SK-N-SH (cell line): Measurements from ENCODE around the gene STUB1. TPM values are rescaled to one million over a fixed set of nuclear protein-coding genes. Genes with fewer than 3 reads are reported as not detected.

ENCODE experiments used
- CTCF ChIA-PET: fragments of 300-600, 350-600 bp; formaldehyde crosslinking; extraction: SDS; loops from one replicate; lab custom pipeline; 2021; lab: Yijun Ruan, JAX
- POLR2A ChIA-PET: fragments of 350-600 bp; sonication (Branson Sonifier 250); formaldehyde crosslinking; extraction: SDS; loops from one replicate; lab custom pipeline; 2020; ENCODE audit warnings: antibody characterized with exemption, inconsistent platforms; lab: Yijun Ruan, JAX
- DNase-seq: peaks from one replicate; pipeline ENCODE4 v3.0.0; 2012
- H2AFZ ChIP-seq: fragments of 200-600 bp; sonication (generic); 2 replicates; pipeline ENCODE4 v1.8.1; 2016; ENCODE audit warnings: antibody characterized with exemption, mild to moderate bottlenecking, low read depth
- H3F3A ChIP-seq: fragments of 200-600 bp; sonication (generic); replicated peaks from 2 replicates; pipeline ENCODE3; 2016; ENCODE audit warnings: antibody characterized with exemption, mild to moderate bottlenecking; ENCODE audit not compliant: insufficient read depth
- H3K27ac ChIP-seq, 2 experiments: fragments of 200-500 bp in 1 of 2; fragments of 200-600 bp in 1 of 2; sonication (Bioruptor generic) in 1 of 2; sonication (generic), shearing (Covaris generic) in 1 of 2; 2 replicates each; pipeline versions ENCODE4 v1.5.1 to v1.6.1; 2014 to 2016; ENCODE audit warnings: low read depth in 2 of 2, inconsistent platforms in 1 of 2, low read length in 1 of 2, mild to moderate bottlenecking in 1 of 2, mixed read lengths in 1 of 2
- H3K27me3 ChIP-seq: fragments of 200-600 bp; sonication (generic), shearing (Covaris generic); 2 replicates; pipeline ENCODE4 v1.6.1; 2016; ENCODE audit warnings: mixed run types; ENCODE audit not compliant: insufficient read depth
- H3K36me3 ChIP-seq, 2 experiments: fragments of 200-500 bp in 1 of 2; fragments of 200-600 bp in 1 of 2; sonication (Bioruptor generic) in 1 of 2; sonication (generic) in 1 of 2; replicated peaks in 1 of 2; 2 replicates each; pipeline versions ENCODE3 to v1.5.1; 2014 to 2016; ENCODE audit warnings: low read length in 1 of 2, mild to moderate bottlenecking in 1 of 2; ENCODE audit not compliant: insufficient read depth in 2 of 2, control insufficient read depth in 1 of 2
- H3K4me1 ChIP-seq, 2 experiments: fragments of 200-500 bp in 1 of 2; fragments of 200-600 bp in 1 of 2; sonication (Bioruptor generic) in 1 of 2; sonication (generic), shearing (Covaris generic) in 1 of 2; 2 replicates each; pipeline versions ENCODE4 v1.5.1 to v1.6.1; 2014 to 2016; ENCODE audit warnings: low read depth in 1 of 2, low read length in 1 of 2, mixed run types in 1 of 2; ENCODE audit not compliant: insufficient read depth in 2 of 2, control insufficient read depth in 1 of 2
- H3K4me2 ChIP-seq: fragments of 200-600 bp; sonication (generic), shearing (Covaris generic); 2 replicates; pipeline ENCODE4 v1.6.1; 2017; ENCODE audit warnings: mixed run types
- H3K4me3 ChIP-seq, 2 experiments: fragments of 200-500 bp in 1 of 2; fragments of 200-600 bp in 1 of 2; sonication (Bioruptor generic) in 1 of 2; sonication (generic), shearing (Covaris generic) in 1 of 2; 2 replicates each; pipeline versions ENCODE4 v1.5.1 to v1.8.1; 2014 to 2016; ENCODE audit warnings: low read depth in 2 of 2, inconsistent platforms in 1 of 2, low read length in 1 of 2, mild to moderate bottlenecking in 1 of 2, mixed read lengths in 1 of 2, moderate library complexity in 1 of 2
- H3K79me2 ChIP-seq: fragments of 200-600 bp; sonication (generic); 2 replicates; pipeline ENCODE4 v1.8.1; 2017; ENCODE audit warnings: mild to moderate bottlenecking; ENCODE audit not compliant: insufficient read depth
- H3K9ac ChIP-seq: fragments of 200-600 bp; sonication (generic); 2 replicates; pipeline ENCODE4 v1.6.1; 2017; ENCODE audit warnings: mixed run types
- H3K9me2 ChIP-seq: fragments of 200-600 bp; sonication (generic); 2 replicates; pipeline ENCODE4 v1.6.1; 2017; ENCODE audit warnings: mixed run types
- H3K9me3 ChIP-seq: fragments of 200-600 bp; sonication (generic); 2 replicates; pipeline ENCODE4 v1.6.1; 2017; ENCODE audit warnings: mixed run types, mild to moderate bottlenecking, moderate library complexity
- H4K20me1 ChIP-seq: fragments of 200-600 bp; sonication (generic); 2 replicates; pipeline ENCODE4 v1.6.1; 2017; ENCODE audit warnings: mild to moderate bottlenecking, mixed run types; ENCODE audit not compliant: insufficient read depth
- CHD2 ChIP-seq: fragments of 150-350 bp; IDR thresholded peaks from 2 replicates; pipeline ENCODE4 v1.6.1; 2018; ENCODE audit warnings: low read length; ENCODE audit not compliant: partially characterized antibody
- ELF1 ChIP-seq: IDR thresholded peaks from 2 replicates; pipeline ENCODE4 v1.4.0; 2012
- EP300 ChIP-seq, 2 experiments: IDR thresholded peaks; 2 replicates each; pipeline versions ENCODE4 v1.4.0 to v1.6.1; 2012; ENCODE audit warnings: borderline replicate concordance in 1 of 2, low read depth in 1 of 2, low read length in 1 of 2
- FOSL2 ChIP-seq: IDR thresholded peaks from 2 replicates; pipeline ENCODE4 v1.4.0; 2012; ENCODE audit warnings: low read depth, mild to moderate bottlenecking, moderate library complexity, borderline replicate concordance
- FOXM1 ChIP-seq: IDR thresholded peaks from 2 replicates; pipeline ENCODE4 v1.4.0; 2012; ENCODE audit warnings: low read depth, mild to moderate bottlenecking
- GABPA ChIP-seq: IDR thresholded peaks from 2 replicates; pipeline ENCODE4 v1.4.0; 2012; ENCODE audit warnings: low read depth, mild to moderate bottlenecking
- MAX ChIP-seq: IDR thresholded peaks from 2 replicates; pipeline ENCODE4 v1.4.0; 2012; ENCODE audit warnings: low read depth
- NFIC ChIP-seq: IDR thresholded peaks from 2 replicates; pipeline ENCODE4 v1.4.0; 2012; ENCODE audit warnings: borderline replicate concordance
- POLR2AphosphoS5 ChIP-seq: IDR thresholded peaks from 2 replicates; pipeline ENCODE4 v1.6.1; 2012; ENCODE audit warnings: low read depth, low read length
- RAD21 ChIP-seq: IDR thresholded peaks from 2 replicates; pipeline ENCODE4 v1.6.1; 2012; ENCODE audit warnings: mild to moderate bottlenecking, low read length
- RCOR1 ChIP-seq: fragments of 150-350 bp; IDR thresholded peaks from 2 replicates; pipeline ENCODE4 v1.6.1; 2017; ENCODE audit warnings: antibody characterized with exemption, low read length
- RXRA ChIP-seq: IDR thresholded peaks from 2 replicates; pipeline ENCODE4 v1.4.0; 2012; ENCODE audit warnings: low read depth, mild to moderate bottlenecking, borderline replicate concordance
- SIN3A ChIP-seq: IDR thresholded peaks from 2 replicates; pipeline ENCODE4 v1.6.1; 2012; ENCODE audit warnings: low read depth, mild to moderate bottlenecking, low read length, moderate library complexity, borderline replicate concordance
- TAF1 ChIP-seq: IDR thresholded peaks from 2 replicates; pipeline ENCODE4 v1.6.1; 2012; ENCODE audit warnings: low read depth, mild to moderate bottlenecking, low read length, moderate library complexity, borderline replicate concordance
- USF2 ChIP-seq: fragments of 150-350 bp; IDR thresholded peaks from 2 replicates; pipeline ENCODE4 v1.6.1; 2017; ENCODE audit warnings: antibody characterized with exemption, low read length, low read depth, borderline replicate concordance
- WGBS: methylation state at CpG from one replicate; pipeline ENCODE4 v1.1.6; 2017; ENCODE audit warnings: low lambda C conversion rate; 5-methylcytosine and 5-hydroxymethylcytosine counted together
- polyA plus RNA-seq, 3 experiments: library from polyadenylated mRNA; depleted of rRNA; stranded (reverse); fragments of >200 nt; gene quantifications; 2 replicates each; pipeline ENCODE4 v1.2.3, GENCODE V29; 2012

Gene STUB1
- polyA plus RNA-seq, 1 of the 3 experiments (the other 2 are of a cell fraction): 323 TPM

GRCh38 chr16:716200-716568 is 36.0 kb downstream of the STUB1 start:
- no peak overlapping the region for H2AFZ ChIP-seq
- peak overlapping the region; percentile 67; the same call in 1 of the 2 replicates for H3K9ac ChIP-seq
- H3K36me3 ChIP-seq: peaks cover 0 to 4% of the 10 kb centered on the region in 2 experiments
- H3K4me2 ChIP-seq: peak overlapping the region; percentile 93
- H4K20me1 ChIP-seq: peaks cover 12% of the 10 kb centered on the region; the same call in 1 of the 2 replicates
- peak; percentile 86 for DNase-seq
- H3K4me1 ChIP-seq: peaks cover 13 to 43% of the 10 kb centered on the region in 2 experiments; a peak in 3 of 4 replicates
- CTCF ChIA-PET: interaction anchor here (0.6 to 22.4 kb wide), 10 partner anchors 11 to 68 kb away, joined by 3 to 358 read pairs (median 9); partner anchors contain the start of genes ANTKMT, CCDC78, CHTF18 and CIAO3
- TF ChIP-seq EP300 (IDR thresholded peaks at IDR 0.05; ENCODE audit: borderline replicate concordance in 1 of 2, low read depth in 1 of 2, low read length in 1 of 2): peak in 1 of 2 experiments; percentile 40; a peak in 2 of 4 replicates
- TF ChIP-seq CHD2: peak; percentile 65
- TF ChIP-seq USF2: no peak
- no peak for TF ChIP-seq POLR2AphosphoS5
- TF ChIP-seq NFIC: peak; percentile 23
- no peak for TF ChIP-seq MAX
- no peak for TF ChIP-seq RAD21
- TF ChIP-seq, all 33 proteins: peak for 3
- Histone ChIP-seq H3K9me3 (no peaks in the 10 kb centered on the region), H3K79me2 (0 out of 2 replicates have a peak, but pooled peaks cover 2% of the 10 kb centered on the region), H3K27me3 (no peaks in the 10 kb centered on the region), H3K27ac (peak overlapping the region; percentile 56 to 91; a peak in 3 of 4 replicates), H3K4me3 (peak overlapping the region; percentile 66 to 70), H3F3A (peaks cover 28% of the 10 kb centered on the region), H3K9me2 (no peaks in the 10 kb centered on the region)
- 20% methylated on average over 1 of the region's 12 CpGs for WGBS
- POLR2A ChIA-PET: interaction anchor here (0.7 to 2.6 kb wide), 8 partner anchors 9 to 68 kb away, joined by 3 to 13 read pairs (median 4); partner anchors contain the start of genes CCDC78 and CIAO3

- Histone ChIP-seq H3K4me3 (peak overlapping the region in 1 of 2 experiments; percentile 70; a peak in 2 of 4 replicates), H3K36me3 (peaks cover 0 to 4% of the 10 kb centered on the region in 2 experiments), H3F3A (peaks cover 28% of the 10 kb centered on the region), H4K20me1 (peaks cover 15% of the 10 kb centered on the region; the same call in 1 of the 2 replicates), H3K4me2 (peak overlapping the region; percentile 93), H3K27me3 (no peaks in the 10 kb centered on the region), H3K4me1 (peaks cover 12 to 44% of the 10 kb centered on the region in 2 experiments; a peak in 3 of 4 replicates), H3K9me3 (no peaks in the 10 kb centered on the region), H3K27ac (peak overlapping the region in 1 of 2 experiments; percentile 91; a peak in 3 of 4 replicates), H3K9ac (no peak overlapping the region), H3K9me2 (no peaks in the 10 kb centered on the region), H2AFZ (no peak overlapping the region), H3K79me2 (peaks cover 2% of the 10 kb centered on the region; the same call in 1 of the 2 replicates)
- CTCF ChIA-PET: interaction anchor here (1.0 to 22.4 kb wide), 8 partner anchors 11 to 68 kb away, joined by 3 to 358 read pairs (median 20); partner anchors contain the start of genes ANTKMT, CCDC78, CHTF18 and CIAO3
- POLR2A ChIA-PET: interaction anchor here (0.7 to 2.6 kb wide), 6 partner anchors 8 to 67 kb away, joined by 3 to 13 read pairs (median 4); partner anchors contain the start of genes CCDC78 and CIAO3
- no peak for DNase-seq
- TF ChIP-seq FOXM1 (no peak), TAF1 (no peak), SIN3A (no peak), GABPA (no peak), ELF1 (no peak), RXRA (no peak), RCOR1 (no peak), NFIC (no peak), FOSL2 (no peak)
- WGBS: 98% methylated on average over 22 of the region's 29 CpGs
These were observed 36.6 kb downstream of the STUB1 start for GRCh38 chr16:716768-717325.
